Erythroblast (primary cell): ENCODE measurements around the gene CAMKK2.
"Not testable (repeated sequence)": the region's sequence is repeated elsewhere in the genome, so short reads cannot be mapped to it uniquely, and the experiment has no call there.

Experiments used
- DNase-seq, 2 experiments: peaks; one replicate each; lab custom pipeline; 2025; lab: John Stamatoyannopoulos, UW
- GATA1 ChIP-seq: IDR thresholded peaks from 2 replicates; pipeline ENCODE4 v1.6.1; 2011; ENCODE audit warnings: low read depth, mild to moderate bottlenecking, control low read depth, low read length, moderate library complexity
- POLR2A ChIP-seq: IDR thresholded peaks from 2 replicates; pipeline ENCODE4 v1.6.1; 2011; ENCODE audit warnings: mild to moderate bottlenecking, low read length

Gene CAMKK2

DNA sequence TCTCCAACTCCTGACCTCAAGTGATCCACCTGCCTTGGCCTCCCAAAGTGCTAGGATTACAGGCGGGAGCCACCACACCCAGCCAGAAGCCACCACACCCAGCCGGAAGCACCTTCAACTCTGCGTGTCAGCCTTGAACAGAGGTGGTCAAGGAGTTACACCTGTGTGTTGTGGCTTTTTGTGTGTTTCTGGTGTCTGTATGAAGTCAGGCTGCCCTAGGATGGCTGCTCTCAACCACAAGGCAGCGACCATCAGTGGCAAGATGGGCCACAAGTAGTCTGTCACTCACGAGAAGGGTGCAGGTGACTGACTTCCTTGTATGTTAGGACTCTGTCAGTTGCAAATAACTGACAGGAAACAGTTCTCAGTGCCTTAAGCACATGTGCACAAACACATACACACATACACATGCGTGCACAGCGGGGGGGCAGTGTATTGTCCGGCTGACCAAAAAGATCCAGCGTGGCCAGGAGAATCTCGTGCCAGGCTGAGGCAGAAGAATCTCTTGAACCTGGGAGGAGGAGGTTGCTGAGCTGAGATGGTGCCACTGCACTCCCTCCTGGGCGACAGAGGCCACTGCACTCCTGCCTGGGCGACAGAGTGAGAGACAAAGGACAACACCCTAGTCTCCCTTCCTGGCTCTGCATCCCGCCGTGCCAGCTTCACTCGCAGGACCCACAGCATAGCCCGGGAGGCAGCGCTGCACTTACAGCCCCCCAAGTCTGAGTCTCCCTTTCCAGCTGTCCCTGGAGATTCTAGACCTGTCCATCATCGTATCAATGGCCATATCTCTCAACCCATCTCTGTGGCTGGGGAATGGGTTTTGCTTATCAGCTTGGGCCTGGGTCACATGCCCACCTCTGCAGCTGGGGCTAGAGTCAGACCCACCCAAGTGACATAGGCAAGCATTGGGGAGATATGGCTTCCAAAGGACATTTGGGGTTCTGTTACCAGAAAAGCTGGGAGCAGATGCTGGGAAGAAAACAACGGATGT is 72.9 kb downstream of the CAMKK2 start:
- DNase-seq: peak; percentile 45 to 60
- no peak for TF ChIP-seq GATA1

DNA sequence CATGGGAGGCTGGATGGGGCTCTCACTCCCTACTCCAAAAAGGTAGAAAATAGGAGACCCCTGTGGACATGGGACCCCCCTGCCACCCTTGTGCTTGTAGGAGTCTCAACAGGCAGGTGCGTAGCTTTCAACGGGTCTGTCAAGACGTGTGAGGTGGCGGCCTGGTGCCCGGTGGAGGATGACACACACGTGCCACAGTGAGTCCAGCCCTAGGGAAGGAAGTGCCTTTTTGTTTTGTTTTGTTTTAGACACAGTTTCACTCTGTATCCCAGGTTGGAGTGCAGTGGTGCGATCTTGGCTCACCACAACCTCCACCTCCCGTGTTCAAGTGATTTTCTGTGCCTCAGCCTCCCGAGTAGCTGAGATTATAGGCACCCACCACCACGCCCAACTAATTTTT is 73.7 kb downstream of the CAMKK2 start:
- DNase-seq: no peak

GRCh38 chr12:121219353-121219986 is 77.0 kb downstream of the CAMKK2 start:
- DNase-seq: no peak

More for the DNA sequence above, 73.7 kb downstream of the CAMKK2 start:
- no peak for TF ChIP-seq POLR2A

GRCh38 chr12:121218588-121219352 is 77.7 kb downstream of the CAMKK2 start:
- peak in 1 of 2 experiments; percentile 21 for DNase-seq
- TF ChIP-seq POLR2A: no peak
- TF ChIP-seq GATA1: no peak

More at GRCh38 chr12:121219353-121219986, 77.0 kb downstream of the CAMKK2 start:
- no peak for TF ChIP-seq GATA1
- TF ChIP-seq POLR2A: no peak

GRCh38 chr12:121217761-121218160 is 78.7 kb downstream of the CAMKK2 start:
- no peak for DNase-seq
- TF ChIP-seq POLR2A (no peak), GATA1 (no peak)

GRCh38 chr12:121217063-121217462 is 79.4 kb downstream of the CAMKK2 start:
- TF ChIP-seq GATA1 (no peak), POLR2A (no peak)
- no peak for DNase-seq

DNA sequence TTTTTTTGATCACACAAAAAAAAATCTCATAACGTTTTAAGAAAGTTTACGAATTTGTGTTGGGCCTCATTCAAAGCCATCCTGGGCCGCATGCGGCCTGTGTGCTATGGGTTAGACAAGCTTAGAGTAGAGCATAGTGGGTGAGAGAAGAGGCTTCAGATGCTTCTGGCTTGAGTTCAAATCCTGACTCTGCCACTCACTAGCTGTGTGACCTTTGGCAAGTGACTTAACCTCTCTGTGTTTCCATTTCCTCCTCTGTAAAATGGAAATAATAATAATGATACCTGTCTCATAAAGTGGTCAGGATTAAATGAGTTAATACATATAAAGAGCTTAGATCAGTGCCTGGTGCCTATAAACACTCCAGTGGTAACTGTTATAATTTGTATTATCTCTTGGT is 80.4 kb downstream of the CAMKK2 start:
- no peak for DNase-seq
- no peak for TF ChIP-seq POLR2A
- TF ChIP-seq GATA1: no peak

DNA sequence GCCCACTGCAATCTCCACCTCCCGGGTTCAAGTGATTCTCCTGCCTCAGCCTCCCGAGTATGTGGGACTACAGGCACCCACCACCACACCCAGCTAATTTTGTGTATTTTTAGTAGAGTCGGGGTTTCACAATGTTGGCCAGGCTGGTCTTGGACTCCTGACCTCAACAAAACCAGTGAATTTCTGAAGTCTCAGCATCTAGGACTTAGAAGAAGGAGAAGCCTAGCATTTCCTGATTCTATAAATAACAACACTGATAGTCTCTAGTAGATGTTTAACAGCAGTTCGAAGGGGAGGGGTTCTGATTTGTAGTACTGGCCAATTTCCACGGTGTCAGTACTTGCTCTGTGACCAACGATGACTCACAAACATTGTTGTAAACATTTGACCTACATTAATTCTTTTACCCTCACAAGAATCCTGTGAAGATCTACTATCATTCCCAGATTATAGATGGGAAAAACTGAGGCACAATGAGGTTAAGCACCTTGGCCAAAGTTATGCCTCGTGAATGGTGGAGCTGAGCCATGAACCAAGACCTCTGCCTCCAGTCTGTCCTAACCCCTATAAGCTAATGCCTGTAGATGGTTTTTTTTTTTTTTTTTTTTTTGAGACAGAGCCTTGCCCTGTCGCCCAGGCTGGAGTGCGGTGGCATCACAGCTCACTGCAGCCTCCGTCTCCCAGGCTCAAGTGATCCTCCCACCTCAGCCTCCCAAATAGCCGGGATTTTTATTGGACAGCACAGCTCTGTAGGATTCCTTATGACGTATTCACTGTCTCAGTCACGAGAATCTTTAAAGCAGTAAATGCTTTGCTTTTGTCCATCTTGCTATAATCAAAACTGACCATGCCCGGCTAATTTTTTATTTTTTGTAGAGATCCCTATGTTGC is 81.4 kb downstream of the CAMKK2 start:
- no peak for DNase-seq

DNA sequence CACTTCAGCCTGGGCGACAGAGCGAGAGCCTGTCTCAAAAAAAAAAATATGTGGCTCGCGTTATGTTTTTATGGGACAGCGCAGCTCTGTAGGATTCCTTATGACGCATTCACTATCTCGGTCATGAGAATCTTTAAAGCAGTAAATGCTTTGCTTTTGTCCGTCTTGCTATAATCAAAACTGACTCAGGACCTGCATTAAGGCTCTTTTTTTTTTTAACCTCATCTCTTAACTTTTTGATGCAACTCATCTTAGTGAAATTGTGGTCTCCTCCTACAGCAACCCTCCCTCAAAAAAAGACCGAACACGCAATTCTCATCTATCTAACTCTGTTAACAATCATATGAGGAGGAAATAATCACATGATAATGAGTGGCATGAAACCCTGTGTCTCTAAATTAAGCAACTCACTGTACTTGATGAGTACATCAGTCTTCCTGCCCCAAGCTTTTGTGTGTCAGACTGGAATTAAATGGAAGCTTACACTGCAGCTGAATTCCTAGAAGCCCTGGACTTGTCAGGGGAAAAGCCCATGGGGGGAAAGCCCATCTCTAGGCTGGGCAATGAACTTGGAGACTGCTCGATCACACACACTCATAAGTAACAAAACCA is 82.2 kb downstream of the CAMKK2 start:
- DNase-seq: no peak
- no peak for TF ChIP-seq GATA1
- no peak for TF ChIP-seq POLR2A

More for the DNA sequence above, 81.4 kb downstream of the CAMKK2 start:
- TF ChIP-seq POLR2A: no peak
- TF ChIP-seq GATA1: no peak

DNA sequence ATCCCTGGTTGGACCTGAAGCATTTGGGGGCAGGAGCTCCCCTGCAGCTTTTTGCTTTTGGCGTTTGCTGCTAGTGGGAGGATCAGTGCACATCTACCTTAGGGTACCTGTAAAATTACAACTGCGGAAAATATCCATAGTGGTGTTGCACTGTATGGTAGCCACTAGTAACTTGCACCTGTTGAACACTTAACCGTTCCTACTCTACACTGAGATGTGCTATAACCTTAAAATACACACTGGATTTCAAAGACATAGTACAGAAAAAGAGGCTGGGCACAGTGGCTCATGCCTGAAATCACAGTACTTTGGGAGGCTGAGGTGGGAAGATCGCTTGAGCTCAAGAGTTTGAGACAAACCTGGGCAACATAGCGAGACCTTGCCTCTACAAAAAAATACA is 83.6 kb downstream of the CAMKK2 start:
- DNase-seq: no peak
- no peak for TF ChIP-seq GATA1
- TF ChIP-seq POLR2A: no peak

GRCh38 chr12:121209624-121210572 is 86.6 kb downstream of the CAMKK2 start, which contains the start of gene P2RX4:
Gene P2RX4, plus strand, starts transcription at chr12:121210129. Its CDS starts 36 bp downstream, at chr12:121210165.
- peak; percentile 89 to 91 for DNase-seq
- TF ChIP-seq POLR2A: peak; percentile 86
- no peak for TF ChIP-seq GATA1

- TF ChIP-seq POLR2A (no peak), GATA1 (no peak)
- no peak for DNase-seq
Observed at GRCh38 chr12:121209221-121209620, 87.3 kb downstream of the CAMKK2 start.

DNA sequence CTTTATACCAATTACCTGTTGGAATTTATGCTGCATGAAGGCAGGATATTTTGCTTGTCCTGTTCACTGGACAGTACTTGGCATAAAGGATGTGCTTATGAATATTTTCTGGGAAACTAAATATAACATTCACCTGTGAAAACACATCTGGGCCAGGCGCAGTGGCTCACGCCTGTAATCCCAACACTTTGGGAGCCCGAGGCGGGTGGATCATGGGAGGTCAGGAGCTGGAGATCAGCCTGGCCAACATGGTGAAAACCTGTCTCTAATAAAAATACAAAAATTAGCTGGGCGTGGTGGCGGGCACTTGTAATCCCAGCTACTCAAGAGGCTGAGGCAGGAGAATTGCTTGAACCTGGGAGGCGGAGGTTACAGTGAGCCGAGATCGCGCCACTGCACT is 87.9 kb downstream of the CAMKK2 start:
- not testable (repeated sequence) for DNase-seq
